Hepatocyte (in vitro differentiated cells): ENCODE results near the gene LPAR6. TPM values are rescaled to one million over a fixed set of nuclear protein-coding genes. Genes with fewer than 3 reads are reported as not detected.
A peak's percentile ranks its signal among the peaks of the same experiment; 100 is the strongest.

Experiments
- DNase-seq: peaks from one replicate; pipeline ENCODE4 v3.0.0-alpha.2; 2016; ENCODE audit warnings: low spot score
- H2AFZ ChIP-seq: fragments of 200-600 bp; sonication (generic); 2 replicates; pipeline ENCODE4 v1.6.0; 2016; ENCODE audit warnings: antibody characterized with exemption, mild to moderate bottlenecking
- H3K27ac ChIP-seq: fragments of 200-600 bp; sonication (generic); 2 replicates; pipeline ENCODE4 v1.5.1; 2016; ENCODE audit warnings: mild to moderate bottlenecking
- H3K27me3 ChIP-seq: fragments of 200-600 bp; sonication (generic); 2 replicates; pipeline ENCODE4 v1.6.1; 2016
- H3K36me3 ChIP-seq: fragments of 200-600 bp; sonication (generic); replicated peaks from 2 replicates; pipeline ENCODE4 v1.5.1; 2016; ENCODE audit warnings: low read depth; ENCODE audit not compliant: insufficient read depth
- H3K4me1 ChIP-seq: fragments of 200-600 bp; sonication (generic); 2 replicates; pipeline ENCODE4 v1.5.1; 2016; ENCODE audit warnings: mild to moderate bottlenecking, moderate library complexity; ENCODE audit not compliant: insufficient read depth
- H3K4me2 ChIP-seq: fragments of 200-600 bp; sonication (generic); 2 replicates; pipeline ENCODE4 v1.6.0; 2016
- H3K4me3 ChIP-seq: fragments of 200-600 bp; sonication (generic); 2 replicates; pipeline ENCODE4 v1.5.1; 2016; ENCODE audit warnings: mild to moderate bottlenecking
- H3K79me2 ChIP-seq: fragments of 200-600 bp; sonication (generic); 2 replicates; pipeline ENCODE4 v1.6.0; 2017; ENCODE audit warnings: mild to moderate bottlenecking
- H3K9me2 ChIP-seq: fragments of 200-600 bp; sonication (generic); replicated peaks from 2 replicates; pipeline ENCODE4 v1.6.0; 2017; ENCODE audit warnings: mild to moderate bottlenecking; ENCODE audit not compliant: insufficient read depth
- H3K9me3 ChIP-seq: fragments of 200-600 bp; sonication (generic); 2 replicates; pipeline ENCODE4 v1.5.1; 2016; ENCODE audit warnings: low read depth, mild to moderate bottlenecking
- H4K20me1 ChIP-seq: fragments of 200-600 bp; sonication (generic); 2 replicates; pipeline ENCODE4 v1.6.0; 2016; ENCODE audit warnings: mild to moderate bottlenecking; ENCODE audit not compliant: insufficient read depth, poor library complexity, severe bottlenecking
- EZH2 ChIP-seq: fragments of 200-600 bp; sonication (generic); IDR thresholded peaks from 2 replicates; pipeline ENCODE4 v1.6.1; 2016; ENCODE audit warnings: antibody characterized with exemption, mild to moderate bottlenecking, borderline replicate concordance
- EZH2phosphoT487 ChIP-seq: fragments of 200-600 bp; sonication (generic); IDR thresholded peaks from one replicate; pipeline ENCODE4 v1.6.1; 2018; ENCODE audit warnings: antibody characterized with exemption, mild to moderate bottlenecking, low read depth, moderate library complexity; ENCODE audit not compliant: unreplicated experiment, severe bottlenecking
- WGBS: methylation state at CpG from one replicate; pipeline ENCODE4 v1.1.6; 2016; ENCODE audit warnings: low lambda C conversion rate; ENCODE audit errors: missing lambda C conversion rate; 5-methylcytosine and 5-hydroxymethylcytosine counted together
- polyA plus RNA-seq: library from polyadenylated mRNA; unstranded; fragments of >200 nt; fragmentation: Nextera tagmentation; extraction: Ambion mirVana; gene quantifications from 2 replicates; pipeline ENCODE4 v1.2.1, GENCODE V29; 2016
- total RNA-seq: library from RNA; depleted of rRNA; stranded (reverse); fragments of >200 nt; gene quantifications from 2 replicates; pipeline ENCODE4 v1.2.3, GENCODE V29; 2014
- TF ChIP-seq, protein P1 (sequence below): fragments of 200-600 bp; sonication (generic); IDR thresholded peaks from 2 replicates; pipeline ENCODE4 v1.5.1; 2016; ENCODE audit warnings: antibody characterized with exemption, mild to moderate bottlenecking; ENCODE audit not compliant: poor library complexity

Gene LPAR6
- total and polyA plus RNA-seq, 2 experiments from 2014 or later, result 8.2 to 22.8 TPM

GRCh38 chr13:48402325-48402932 is 10.5 kb downstream of the LPAR6 start:
- Histone ChIP-seq H3K4me2 (no peak overlapping the region), H3K4me1 (peaks cover 21% of the 10 kb centered on the region), H3K27ac (no peak overlapping the region), H3K79me2 (peaks cover under 1% of the 10 kb centered on the region), H3K9me2 (no peaks in the 10 kb centered on the region), H4K20me1 (no peaks in the 10 kb centered on the region), H3K9me3 (no peaks in the 10 kb centered on the region), H2AFZ (no peak overlapping the region), H3K27me3 (no peaks in the 10 kb centered on the region), H3K36me3 (no peaks in the 10 kb centered on the region), H3K4me3 (no peak overlapping the region)
- DNase-seq, result no peak
- WGBS, result 88% methylated on average over 2 of the region's 2 CpGs
- TF ChIP-seq EZH2phosphoT487 (no peak), EZH2 (no peak)
- TF ChIP-seq, protein P1, sequence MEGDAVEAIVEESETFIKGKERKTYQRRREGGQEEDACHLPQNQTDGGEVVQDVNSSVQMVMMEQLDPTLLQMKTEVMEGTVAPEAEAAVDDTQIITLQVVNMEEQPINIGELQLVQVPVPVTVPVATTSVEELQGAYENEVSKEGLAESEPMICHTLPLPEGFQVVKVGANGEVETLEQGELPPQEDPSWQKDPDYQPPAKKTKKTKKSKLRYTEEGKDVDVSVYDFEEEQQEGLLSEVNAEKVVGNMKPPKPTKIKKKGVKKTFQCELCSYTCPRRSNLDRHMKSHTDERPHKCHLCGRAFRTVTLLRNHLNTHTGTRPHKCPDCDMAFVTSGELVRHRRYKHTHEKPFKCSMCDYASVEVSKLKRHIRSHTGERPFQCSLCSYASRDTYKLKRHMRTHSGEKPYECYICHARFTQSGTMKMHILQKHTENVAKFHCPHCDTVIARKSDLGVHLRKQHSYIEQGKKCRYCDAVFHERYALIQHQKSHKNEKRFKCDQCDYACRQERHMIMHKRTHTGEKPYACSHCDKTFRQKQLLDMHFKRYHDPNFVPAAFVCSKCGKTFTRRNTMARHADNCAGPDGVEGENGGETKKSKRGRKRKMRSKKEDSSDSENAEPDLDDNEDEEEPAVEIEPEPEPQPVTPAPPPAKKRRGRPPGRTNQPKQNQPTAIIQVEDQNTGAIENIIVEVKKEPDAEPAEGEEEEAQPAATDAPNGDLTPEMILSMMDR, result no peak

GRCh38 chr13:48401480-48401879 is 11.4 kb downstream of the LPAR6 start:
- H3K4me3 ChIP-seq, result no peak overlapping the region
- TF ChIP-seq, protein P1, result no peak
- TF ChIP-seq EZH2phosphoT487 (no peak), EZH2 (no peak)
- H2AFZ ChIP-seq, result no peak overlapping the region
- 60% methylated on average over 2 of the region's 2 CpGs for WGBS
- peaks cover 21% of the 10 kb centered on the region for H3K4me1 ChIP-seq
- no peaks in the 10 kb centered on the region for H3K9me3 ChIP-seq
- no peaks in the 10 kb centered on the region for H3K36me3 ChIP-seq
- no peaks in the 10 kb centered on the region for H3K27me3 ChIP-seq
- no peak overlapping the region for H3K4me2 ChIP-seq
- no peaks in the 10 kb centered on the region for H4K20me1 ChIP-seq
- peak overlapping the region; percentile 58 for H3K27ac ChIP-seq
- no peak for DNase-seq
- H3K79me2 ChIP-seq, result no peaks in the 10 kb centered on the region
- H3K9me2 ChIP-seq, result no peaks in the 10 kb centered on the region

DNA sequence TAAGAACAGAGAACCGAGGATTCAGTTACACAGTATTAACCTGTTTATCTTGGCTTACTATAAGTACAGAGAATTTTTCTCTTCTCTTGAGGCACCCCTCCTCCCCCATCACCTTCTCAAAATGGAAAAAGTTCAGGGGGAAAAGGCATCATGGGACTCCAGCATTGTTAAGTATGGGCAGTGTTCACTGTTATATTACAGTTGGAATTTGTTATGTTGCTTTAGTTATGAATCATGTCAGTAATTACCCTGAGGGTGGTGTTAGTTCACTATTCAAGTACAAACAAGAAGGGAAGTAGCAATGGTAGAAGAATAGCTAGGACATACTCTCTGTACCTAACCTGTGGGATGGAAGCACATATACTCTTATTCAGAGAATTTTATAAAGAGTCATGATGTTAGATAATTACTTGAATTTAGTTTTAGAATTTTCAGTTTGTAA is 12.0 kb downstream of the LPAR6 start:
- Histone ChIP-seq H3K79me2 (no peaks in the 10 kb centered on the region), H3K36me3 (no peaks in the 10 kb centered on the region), H3K9me3 (no peaks in the 10 kb centered on the region), H4K20me1 (no peaks in the 10 kb centered on the region), H3K27ac (peak overlapping the region; percentile 58), H3K9me2 (no peaks in the 10 kb centered on the region), H3K4me1 (peaks cover 21% of the 10 kb centered on the region), H2AFZ (no peak overlapping the region), H3K27me3 (no peaks in the 10 kb centered on the region), H3K4me2 (peak overlapping the region; percentile 13), H3K4me3 (no peak overlapping the region)
- TF ChIP-seq, protein P1, result no peak
- TF ChIP-seq EZH2phosphoT487 (no peak), EZH2 (no peak)
- 24% methylated on average over 1 of the region's 1 CpG for WGBS
- DNase-seq, result peak; percentile 32
